Transverse colon (tissue), 4 donors: ENCODE measurements around the gene FTSJ1.

ENCODE experiments used
- CTCF ChIP-seq, 5 experiments: fragments of 200-600 bp in 3 of 5; fragments of 450-650 bp in 2 of 5; sonication (generic) in 3 of 5; IDR thresholded peaks; 1 replicate in 2 of 5; 2 replicates in 3 of 5; pipeline ENCODE4 v1.5.1; 2016 to 2017; ENCODE audit warnings: antibody characterized with exemption in 5 of 5, inconsistent platforms in 3 of 5, mild to moderate bottlenecking in 2 of 5, moderate library complexity in 1 of 5
- EP300 ChIP-seq: sonication (generic); formaldehyde crosslinking; IDR thresholded peaks from one replicate; pipeline ENCODE4 v1.6.1; 2017; ENCODE audit warnings: antibody characterized with exemption, low read depth
- POLR2A ChIP-seq: fragments of 450-650 bp; IDR thresholded peaks from one replicate; pipeline ENCODE4 v1.6.1; 2016; ENCODE audit warnings: antibody characterized with exemption, mild to moderate bottlenecking, moderate library complexity
- POLR2AphosphoS5 ChIP-seq, 3 donors: sonication (generic); formaldehyde crosslinking; IDR thresholded peaks; one replicate each; pipeline ENCODE4 v1.6.1; 2016; ENCODE audit warnings: antibody characterized with exemption in 3 of 3

GRCh38 chrX:48476919-48477318 lies 920 bp downstream of the FTSJ1 start:
- no peak for TF ChIP-seq CTCF (IDR thresholded peaks at IDR 0.05)
- no peak for TF ChIP-seq EP300
- TF ChIP-seq POLR2AphosphoS5 (IDR thresholded peaks at IDR 0.05), result no peak
- no peak for TF ChIP-seq POLR2A
